ENCODE measurements around the gene IGSF3. TPM values are rescaled to one million over a fixed set of nuclear protein-coding genes. Genes with fewer than 3 reads are reported as not detected.
"Not testable (repeated sequence)": the region's sequence is repeated elsewhere in the genome, so short reads cannot be mapped to it uniquely, and the experiment has no call there.

The IGSF3 gene
- total RNA-seq, 1 experiment from 2014 or later = 30.1 TPM

GRCh38 chr1:116654351-116654750 lies 13.2 kb downstream of the IGSF3 start:
- no TSS peak for BruUV-seq (replicated peaks)
- intact Hi-C loops (cut with micrococcal nuclease; ENCODE audit: unreplicated experiment) = no loop called here
- H3K27me3 ChIP-seq (ENCODE audit: insufficient read depth, low read depth) = no peaks in the 10 kb centered on the region
- H3K9me3 ChIP-seq (ENCODE audit: insufficient read depth, low read depth) = no peaks in the 10 kb centered on the region
- ChIA-PET POLR2A (ENCODE audit: unreplicated experiment) (no interaction called here), CTCF (no interaction called here)
- no peak for TF ChIP-seq CTCF (conservative IDR thresholded peaks at IDR 0.05)
- TF ChIP-seq EZH2 (IDR thresholded peaks at IDR 0.05; ENCODE audit: low read depth) = no peak
- no peak overlapping the region for H3K4me3 ChIP-seq
- peaks cover 8% of the 10 kb centered on the region for H3K4me1 ChIP-seq (replicated peaks; ENCODE audit: insufficient read depth)
- peaks cover 59% of the 10 kb centered on the region for H3K79me2 ChIP-seq (ENCODE audit: low read depth)
- 0 out of 2 replicates have a peak, but pooled peaks cover 4% of the 10 kb centered on the region for H3K36me3 ChIP-seq (ENCODE audit: low read depth)
- no peak overlapping the region for H3K4me2 ChIP-seq
- H3K27ac ChIP-seq = no peak overlapping the region
- H3K9me2 ChIP-seq (ENCODE audit: insufficient read depth) = no peaks in the 10 kb centered on the region
- H3F3A ChIP-seq (ENCODE audit: insufficient read depth, low read depth) = no peaks in the 10 kb centered on the region; the same call in 1 of the 2 replicates
- DNase-seq = no peak
- H2AFZ ChIP-seq = no peak overlapping the region
- H4K20me1 ChIP-seq (ENCODE audit: insufficient read depth) = no peaks in the 10 kb centered on the region

- DNase-seq; H3K9me3 ChIP-seq (ENCODE audit: insufficient read depth, low read depth); H3K4me2 ChIP-seq; H3K27ac ChIP-seq; H3F3A ChIP-seq (ENCODE audit: insufficient read depth, low read depth); H3K4me3 ChIP-seq; H3K36me3 ChIP-seq (ENCODE audit: low read depth); BruUV-seq (replicated peaks); CTCF ChIA-PET; H3K27me3 ChIP-seq (ENCODE audit: insufficient read depth, low read depth); H2AFZ ChIP-seq; intact Hi-C loops (cut with micrococcal nuclease; ENCODE audit: unreplicated experiment); H4K20me1 ChIP-seq (ENCODE audit: insufficient read depth); H3K9me2 ChIP-seq (ENCODE audit: insufficient read depth); POLR2A ChIA-PET (ENCODE audit: unreplicated experiment): not testable (repeated sequence)
- Histone ChIP-seq H3K79me2 (ENCODE audit: low read depth) (peaks cover 66% of the 10 kb centered on the region), H3K4me1 (replicated peaks; ENCODE audit: insufficient read depth) (peaks cover 25% of the 10 kb centered on the region)
Observed at GRCh38 chr1:116652598-116652997, 14.9 kb downstream of the IGSF3 start.

- Histone ChIP-seq H3K79me2 (ENCODE audit: low read depth) (peaks cover 74% of the 10 kb centered on the region), H3K4me1 (replicated peaks; ENCODE audit: insufficient read depth) (peaks cover 30% of the 10 kb centered on the region)
- BruUV-seq (replicated peaks); H4K20me1 ChIP-seq (ENCODE audit: insufficient read depth); H3K36me3 ChIP-seq (ENCODE audit: low read depth); H3F3A ChIP-seq (ENCODE audit: insufficient read depth, low read depth); CTCF ChIA-PET; H3K4me2 ChIP-seq; H2AFZ ChIP-seq; H3K4me3 ChIP-seq; intact Hi-C loops (cut with micrococcal nuclease; ENCODE audit: unreplicated experiment); H3K27me3 ChIP-seq (ENCODE audit: insufficient read depth, low read depth); H3K9me3 ChIP-seq (ENCODE audit: insufficient read depth, low read depth); H3K9me2 ChIP-seq (ENCODE audit: insufficient read depth); POLR2A ChIA-PET (ENCODE audit: unreplicated experiment); H3K27ac ChIP-seq; DNase-seq: not testable (repeated sequence)
Observed at GRCh38 chr1:116650781-116651180, 16.8 kb downstream of the IGSF3 start.

- Histone ChIP-seq H3F3A (ENCODE audit: insufficient read depth, low read depth) (peaks cover 15% of the 10 kb centered on the region), H3K79me2 (ENCODE audit: low read depth) (peaks cover 77% of the 10 kb centered on the region), H3K27ac (peak overlapping the region; percentile 40), H3K4me1 (replicated peaks; ENCODE audit: insufficient read depth) (peaks cover 46% of the 10 kb centered on the region)
- H3K9me2 ChIP-seq (ENCODE audit: insufficient read depth); H3K4me3 ChIP-seq; DNase-seq; H4K20me1 ChIP-seq (ENCODE audit: insufficient read depth); H3K27me3 ChIP-seq (ENCODE audit: insufficient read depth, low read depth); H2AFZ ChIP-seq; H3K4me2 ChIP-seq; BruUV-seq (replicated peaks); H3K9me3 ChIP-seq (ENCODE audit: insufficient read depth, low read depth); H3K36me3 ChIP-seq (ENCODE audit: low read depth); CTCF ChIA-PET: not testable (repeated sequence)
- POLR2A ChIA-PET (ENCODE audit: unreplicated experiment) = interaction anchor here (0.7 kb wide), 1 partner anchor 12 kb away, joined by 3 read pairs; no protein-coding TSS in a partner anchor
- intact Hi-C loops (cut with micrococcal nuclease; ENCODE audit: unreplicated experiment) = loop anchor here (10.0 kb wide), 1 partner anchor 46 kb away; no protein-coding TSS in a partner anchor
Observed at GRCh38 chr1:116649041-116649440, 18.5 kb downstream of the IGSF3 start.

GRCh38 chr1:116648325-116648724 lies 19.2 kb downstream of the IGSF3 start:
- Histone ChIP-seq H3K4me1 (replicated peaks; ENCODE audit: insufficient read depth) (peaks cover 53% of the 10 kb centered on the region), H3F3A (ENCODE audit: insufficient read depth, low read depth) (peaks cover 22% of the 10 kb centered on the region), H3K79me2 (ENCODE audit: low read depth) (peaks cover 77% of the 10 kb centered on the region), H3K27ac (peak overlapping the region; percentile 40), H3K4me2 (peak overlapping the region; percentile 41)
- H3K9me2 ChIP-seq (ENCODE audit: insufficient read depth); H2AFZ ChIP-seq; H3K9me3 ChIP-seq (ENCODE audit: insufficient read depth, low read depth); H3K36me3 ChIP-seq (ENCODE audit: low read depth); H4K20me1 ChIP-seq (ENCODE audit: insufficient read depth); H3K4me3 ChIP-seq; CTCF ChIA-PET; BruUV-seq (replicated peaks); H3K27me3 ChIP-seq (ENCODE audit: insufficient read depth, low read depth): not testable (repeated sequence)
- peak in 1 of 2 experiments; percentile 80 for DNase-seq
- intact Hi-C loops (cut with micrococcal nuclease; ENCODE audit: unreplicated experiment) = loop anchor here (10.0 kb wide), 1 partner anchor 46 kb away; no protein-coding TSS in a partner anchor
- POLR2A ChIA-PET (ENCODE audit: unreplicated experiment) = interaction anchor here (0.7 kb wide), 1 partner anchor 13 kb away, joined by 3 read pairs; no protein-coding TSS in a partner anchor

GRCh38 chr1:116647186-116647585 lies 20.3 kb downstream of the IGSF3 start:
- H4K20me1 ChIP-seq (ENCODE audit: insufficient read depth); H3K4me2 ChIP-seq; H2AFZ ChIP-seq; BruUV-seq (replicated peaks); DNase-seq; H3K9me3 ChIP-seq (ENCODE audit: insufficient read depth, low read depth); POLR2A ChIA-PET (ENCODE audit: unreplicated experiment); H3K36me3 ChIP-seq (ENCODE audit: low read depth); H3K9me2 ChIP-seq (ENCODE audit: insufficient read depth); H3K27me3 ChIP-seq (ENCODE audit: insufficient read depth, low read depth); H3K27ac ChIP-seq; H3K4me3 ChIP-seq; CTCF ChIA-PET: not testable (repeated sequence)
- peaks cover 34% of the 10 kb centered on the region for H3F3A ChIP-seq (ENCODE audit: insufficient read depth, low read depth)
- peaks cover 60% of the 10 kb centered on the region for H3K4me1 ChIP-seq (replicated peaks; ENCODE audit: insufficient read depth)
- peaks cover 69% of the 10 kb centered on the region for H3K79me2 ChIP-seq (ENCODE audit: low read depth)
- intact Hi-C loops (cut with micrococcal nuclease; ENCODE audit: unreplicated experiment) = loop anchor here (10.0 kb wide), 1 partner anchor 48 kb away; no protein-coding TSS in a partner anchor
